DND-41 (cell line): ENCODE measurements around the gene RBM48.

ENCODE experiments used
- ATAC-seq: fragments of 200-7000 bp; cut with Tn5 transposase; 3 replicates; pipeline ENCODE4 v1.9.1; 2021; ENCODE audit warnings: low read depth; ENCODE audit not compliant: insufficient read depth
- DNase-seq: peaks from one replicate; pipeline ENCODE4 v3.0.0-alpha.2; 2020
- H2AFZ ChIP-seq: 2 replicates; pipeline ENCODE4 v1.6.0; 2012; ENCODE audit warnings: low read depth, low read length
- H3K27ac ChIP-seq: 2 replicates; pipeline ENCODE4 v1.5.1; 2012; ENCODE audit warnings: low read length, inconsistent platforms
- H3K27me3 ChIP-seq: fragments of 200-600 bp; sonication (generic); 2 replicates; pipeline ENCODE4 v1.6.0; 2012; ENCODE audit warnings: low read length, mild to moderate bottlenecking, inconsistent platforms; ENCODE audit not compliant: insufficient read depth, poor library complexity
- H3K36me3 ChIP-seq: 2 replicates; pipeline ENCODE4 v1.5.1; 2012; ENCODE audit warnings: low read length, inconsistent platforms; ENCODE audit not compliant: insufficient read depth
- H3K4me1 ChIP-seq: 2 replicates; pipeline ENCODE4 v1.5.1; 2012; ENCODE audit warnings: mild to moderate bottlenecking, low read length; ENCODE audit not compliant: insufficient read depth
- H3K4me2 ChIP-seq: 2 replicates; pipeline ENCODE4 v1.6.0; 2012; ENCODE audit warnings: mild to moderate bottlenecking, moderate library complexity, low read length, inconsistent platforms; ENCODE audit not compliant: insufficient read depth
- H3K4me3 ChIP-seq, 2 experiments: fragments of 200-600 bp in 1 of 2; shearing (Covaris generic) in 1 of 2; 2 replicates each; pipeline ENCODE4 v1.5.1; 2012 to 2016; ENCODE audit warnings: inconsistent platforms in 2 of 2, low read length in 2 of 2, mild to moderate bottlenecking in 2 of 2, low read depth in 1 of 2, moderate library complexity in 1 of 2
- H3K79me2 ChIP-seq: 2 replicates; pipeline ENCODE4 v1.6.0; 2012; ENCODE audit warnings: low read length, inconsistent platforms; ENCODE audit not compliant: insufficient read depth
- H3K9ac ChIP-seq: 2 replicates; pipeline ENCODE4 v1.6.0; 2012; ENCODE audit warnings: low read depth, mild to moderate bottlenecking, inconsistent platforms, low read length, moderate library complexity
- H3K9me3 ChIP-seq: 2 replicates; pipeline ENCODE4 v1.5.1; 2012; ENCODE audit warnings: low read length, moderate library complexity, mild to moderate bottlenecking, inconsistent platforms; ENCODE audit not compliant: insufficient read depth, severe bottlenecking
- H4K20me1 ChIP-seq: 2 replicates; pipeline ENCODE4 v1.6.0; 2012; ENCODE audit warnings: low read length; ENCODE audit not compliant: insufficient read depth
- CTCF ChIP-seq: IDR thresholded peaks from 2 replicates; pipeline ENCODE4 v1.5.1; 2012; ENCODE audit warnings: borderline replicate concordance, low read length, moderate library complexity, mild to moderate bottlenecking; ENCODE audit not compliant: poor library complexity, severe bottlenecking; ENCODE audit errors: extremely low read depth
- EZH2 ChIP-seq: IDR thresholded peaks from 3 replicates; pipeline ENCODE4 v1.6.1; 2012; ENCODE audit warnings: borderline replicate concordance, low read depth, mild to moderate bottlenecking, moderate library complexity, low read length, inconsistent platforms; ENCODE audit not compliant: severe bottlenecking

The RBM48 gene

GRCh38 chr7:92569137-92569536 is 40.5 kb downstream of the RBM48 start:
- H3K4me1 ChIP-seq = no peaks in the 10 kb centered on the region
- no peak overlapping the region for H3K4me2 ChIP-seq
- DNase-seq (no peak), ATAC-seq (no peak)
- H3K27me3 ChIP-seq = no peaks in the 10 kb centered on the region
- H3K9me3 ChIP-seq = no peaks in the 10 kb centered on the region
- TF ChIP-seq EZH2 (no peak), CTCF (no peak)
- no peaks in the 10 kb centered on the region; the same call in 1 of the 2 replicates for H4K20me1 ChIP-seq
- H3K4me3 ChIP-seq = no peak overlapping the region
- peaks cover 88% of the 10 kb centered on the region for H3K36me3 ChIP-seq
- H3K79me2 ChIP-seq = peaks cover 14% of the 10 kb centered on the region; the same call in 1 of the 2 replicates
- no peak overlapping the region for H3K9ac ChIP-seq
- H2AFZ ChIP-seq = no peak overlapping the region
- H3K27ac ChIP-seq = no peak overlapping the region

GRCh38 chr7:92576296-92576695 is 47.7 kb downstream of the RBM48 start:
- peaks cover 28% of the 10 kb centered on the region for H4K20me1 ChIP-seq
- TF ChIP-seq EZH2 (no peak), CTCF (no peak)
- no peak overlapping the region for H3K4me3 ChIP-seq
- H2AFZ ChIP-seq = no peak overlapping the region
- no peaks in the 10 kb centered on the region for H3K4me1 ChIP-seq
- H3K9me3 ChIP-seq = no peaks in the 10 kb centered on the region
- no peak overlapping the region for H3K27ac ChIP-seq
- H3K4me2 ChIP-seq = no peak overlapping the region
- no peaks in the 10 kb centered on the region for H3K27me3 ChIP-seq
- H3K9ac ChIP-seq = no peak overlapping the region
- H3K36me3 ChIP-seq = peaks cover 93% of the 10 kb centered on the region
- DNase-seq (no peak), ATAC-seq (no peak)
- peaks cover 58% of the 10 kb centered on the region for H3K79me2 ChIP-seq

- DNase-seq = no peak
- no peak overlapping the region for H3K4me2 ChIP-seq
- H3K9ac ChIP-seq = no peak overlapping the region
- no peak for TF ChIP-seq CTCF
- no peak for TF ChIP-seq EZH2
- H3K9me3 ChIP-seq = no peaks in the 10 kb centered on the region
- H3K27me3 ChIP-seq = no peaks in the 10 kb centered on the region
- peaks cover 80% of the 10 kb centered on the region for H4K20me1 ChIP-seq
- ATAC-seq = no peak
- H3K36me3 ChIP-seq = peaks cover 54% of the 10 kb centered on the region
- no peak overlapping the region for H3K4me3 ChIP-seq
- peaks cover 100% of the 10 kb centered on the region for H3K79me2 ChIP-seq
- H3K4me1 ChIP-seq = peaks cover 38% of the 10 kb centered on the region
- H3K27ac ChIP-seq = no peak overlapping the region
- no peak overlapping the region for H2AFZ ChIP-seq
These were observed 54.4 kb downstream of the RBM48 start for GRCh38 chr7:92582948-92583347.

- Histone ChIP-seq H3K9ac (no peak overlapping the region), H3K27ac (peak overlapping the region; percentile 49), H3K79me2 (peaks cover 100% of the 10 kb centered on the region), H4K20me1 (peaks cover 86% of the 10 kb centered on the region), H3K9me3 (no peaks in the 10 kb centered on the region), H3K36me3 (peaks cover 46% of the 10 kb centered on the region), H3K4me3 (no peak overlapping the region), H3K27me3 (no peaks in the 10 kb centered on the region), H3K4me2 (peak overlapping the region; percentile 88; the same call in 1 of the 2 replicates), H2AFZ (no peak overlapping the region), H3K4me1 (peaks cover 53% of the 10 kb centered on the region)
- peak; percentile 37 for DNase-seq
- ATAC-seq = peak; percentile 37
- no peak for TF ChIP-seq EZH2
- no peak for TF ChIP-seq CTCF
These were observed 56.4 kb downstream of the RBM48 start for GRCh38 chr7:92584953-92585352.
